Measurements from ENCODE around the gene ZSCAN23.

ZSCAN23 gene

DNA sequence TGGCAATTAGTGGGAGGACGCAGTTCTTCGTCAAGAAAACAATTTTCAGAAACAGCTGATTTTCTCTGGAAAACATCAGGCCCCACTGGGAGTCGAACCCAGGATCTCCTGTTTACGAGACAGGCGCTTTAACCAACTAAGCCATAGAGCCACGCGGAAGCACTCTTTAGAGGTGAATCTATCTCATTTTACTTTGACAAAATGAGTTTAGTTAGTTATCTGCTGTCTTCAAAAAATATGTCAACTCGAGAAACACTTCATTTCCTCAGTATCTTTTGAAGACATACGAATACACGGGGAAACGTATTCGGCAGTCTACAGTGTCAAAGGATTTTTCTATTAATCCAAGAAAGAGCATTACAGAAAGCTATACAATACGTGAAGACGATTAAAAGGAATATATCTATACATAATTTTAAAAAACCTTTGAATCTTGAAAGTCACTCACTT lies 45.6 kb upstream of the ZSCAN23 start:
- Histone ChIP-seq H2AFZ (ENCODE audit: low read depth) (peak overlapping the region; percentile 66; the same call in 1 of the 2 replicates), H3K27ac (peak overlapping the region; percentile 76), H3K4me3 (IDR thresholded peaks at IDR 0.05; ENCODE audit: insufficient read depth, low read depth, low read length) (no peak overlapping the region)

GRCh38 chr6:28486988-28487742 lies 43.9 kb upstream of the ZSCAN23 start:
- no peak overlapping the region for H3K9ac ChIP-seq
- no peak overlapping the region for H3K27ac ChIP-seq
- H3K4me2 ChIP-seq, result no peak overlapping the region
- H3K4me3 ChIP-seq (IDR thresholded peaks at IDR 0.05; ENCODE audit: insufficient read depth, low read depth, low read length), result no peak overlapping the region
- no peaks in the 10 kb centered on the region for H3K27me3 ChIP-seq (ENCODE audit: insufficient read depth, low read depth)
- TF ChIP-seq, protein P1, sequence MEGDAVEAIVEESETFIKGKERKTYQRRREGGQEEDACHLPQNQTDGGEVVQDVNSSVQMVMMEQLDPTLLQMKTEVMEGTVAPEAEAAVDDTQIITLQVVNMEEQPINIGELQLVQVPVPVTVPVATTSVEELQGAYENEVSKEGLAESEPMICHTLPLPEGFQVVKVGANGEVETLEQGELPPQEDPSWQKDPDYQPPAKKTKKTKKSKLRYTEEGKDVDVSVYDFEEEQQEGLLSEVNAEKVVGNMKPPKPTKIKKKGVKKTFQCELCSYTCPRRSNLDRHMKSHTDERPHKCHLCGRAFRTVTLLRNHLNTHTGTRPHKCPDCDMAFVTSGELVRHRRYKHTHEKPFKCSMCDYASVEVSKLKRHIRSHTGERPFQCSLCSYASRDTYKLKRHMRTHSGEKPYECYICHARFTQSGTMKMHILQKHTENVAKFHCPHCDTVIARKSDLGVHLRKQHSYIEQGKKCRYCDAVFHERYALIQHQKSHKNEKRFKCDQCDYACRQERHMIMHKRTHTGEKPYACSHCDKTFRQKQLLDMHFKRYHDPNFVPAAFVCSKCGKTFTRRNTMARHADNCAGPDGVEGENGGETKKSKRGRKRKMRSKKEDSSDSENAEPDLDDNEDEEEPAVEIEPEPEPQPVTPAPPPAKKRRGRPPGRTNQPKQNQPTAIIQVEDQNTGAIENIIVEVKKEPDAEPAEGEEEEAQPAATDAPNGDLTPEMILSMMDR (conservative IDR thresholded peaks at IDR 0.05; ENCODE audit: low read depth, low read length), result no peak
- no peak overlapping the region for H2AFZ ChIP-seq (ENCODE audit: low read depth)
- peaks cover 4% of the 10 kb centered on the region for H3K4me1 ChIP-seq (ENCODE audit: low read depth, poor library complexity, severe bottlenecking)
- H4K20me1 ChIP-seq (ENCODE audit: insufficient read depth), result no peaks in the 10 kb centered on the region
- no peaks in the 10 kb centered on the region for H3K79me2 ChIP-seq (ENCODE audit: insufficient read depth, low read depth)
- H3K36me3 ChIP-seq (ENCODE audit: insufficient read depth), result no peaks in the 10 kb centered on the region

More for the DNA sequence above, 45.6 kb upstream of the ZSCAN23 start:
- Histone ChIP-seq H3K27me3 (ENCODE audit: insufficient read depth, low read depth) (no peaks in the 10 kb centered on the region), H3K79me2 (ENCODE audit: insufficient read depth, low read depth) (no peaks in the 10 kb centered on the region), H3K4me2 (peak overlapping the region; percentile 72), H4K20me1 (ENCODE audit: insufficient read depth) (no peaks in the 10 kb centered on the region), H3K4me1 (ENCODE audit: low read depth, poor library complexity, severe bottlenecking) (peaks cover 4% of the 10 kb centered on the region), H3K36me3 (ENCODE audit: insufficient read depth) (no peaks in the 10 kb centered on the region), H3K9ac (peak overlapping the region; percentile 78)
- TF ChIP-seq, protein P1 (conservative IDR thresholded peaks at IDR 0.05; ENCODE audit: low read depth, low read length), result no peak

DNA sequence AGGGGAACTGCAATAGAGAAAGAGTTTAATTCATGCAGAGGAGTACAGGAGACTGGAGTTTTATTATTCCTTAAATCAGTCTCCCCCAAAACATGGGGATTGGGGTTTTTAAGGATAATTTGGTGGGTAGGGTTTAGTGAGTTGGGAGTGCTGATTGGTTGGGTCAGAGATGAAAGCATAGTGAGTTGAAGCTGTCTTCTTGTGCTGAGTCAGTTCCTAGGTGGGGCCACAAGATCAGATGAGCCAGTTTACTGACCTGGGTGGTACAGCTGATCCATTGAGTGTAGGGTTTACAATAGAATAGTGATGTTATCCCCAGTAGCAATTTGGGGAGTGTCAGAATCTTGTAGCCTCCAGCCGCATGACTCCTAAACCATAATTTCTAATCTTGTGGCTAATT lies 43.2 kb upstream of the ZSCAN23 start:
- Histone ChIP-seq H3K9ac (no peak overlapping the region), H3K4me3 (IDR thresholded peaks at IDR 0.05; ENCODE audit: insufficient read depth, low read depth, low read length) (no peak overlapping the region), H3K4me2 (no peak overlapping the region), H2AFZ (ENCODE audit: low read depth) (no peak overlapping the region), H3K36me3 (ENCODE audit: insufficient read depth) (no peaks in the 10 kb centered on the region), H3K27me3 (ENCODE audit: insufficient read depth, low read depth) (no peaks in the 10 kb centered on the region), H3K79me2 (ENCODE audit: insufficient read depth, low read depth) (no peaks in the 10 kb centered on the region), H4K20me1 (ENCODE audit: insufficient read depth) (no peaks in the 10 kb centered on the region), H3K4me1 (ENCODE audit: low read depth, poor library complexity, severe bottlenecking) (peaks cover 4% of the 10 kb centered on the region), H3K27ac (no peak overlapping the region)
- TF ChIP-seq, protein P1 (conservative IDR thresholded peaks at IDR 0.05; ENCODE audit: low read depth, low read length), result no peak

DNA sequence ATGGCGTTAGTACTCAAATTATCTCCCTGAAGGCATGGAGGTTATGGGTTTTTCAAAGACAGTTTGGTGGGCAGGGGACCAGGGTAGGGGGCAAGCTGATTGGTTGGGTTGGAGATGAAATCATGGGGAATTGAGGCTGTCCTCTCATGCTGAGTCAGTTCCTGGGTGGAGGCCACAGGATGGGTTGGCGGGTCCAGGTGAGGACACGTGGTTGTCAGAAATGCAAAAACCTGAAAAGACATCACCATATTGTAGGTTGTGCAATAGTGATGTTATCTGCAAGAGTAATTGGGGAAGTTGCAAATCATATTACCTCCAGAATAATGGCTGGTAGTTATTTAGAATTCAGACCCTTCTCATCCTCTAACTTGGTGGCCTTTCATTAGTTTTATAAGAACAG lies 42.2 kb upstream of the ZSCAN23 start:
- no peaks in the 10 kb centered on the region for H4K20me1 ChIP-seq (ENCODE audit: insufficient read depth)
- H3K4me1 ChIP-seq (ENCODE audit: low read depth, poor library complexity, severe bottlenecking), result no peaks in the 10 kb centered on the region
- no peak overlapping the region for H3K9ac ChIP-seq
- TF ChIP-seq, protein P1 (conservative IDR thresholded peaks at IDR 0.05; ENCODE audit: low read depth, low read length), result no peak
- no peaks in the 10 kb centered on the region for H3K36me3 ChIP-seq (ENCODE audit: insufficient read depth)
- no peak overlapping the region for H3K4me3 ChIP-seq (IDR thresholded peaks at IDR 0.05; ENCODE audit: insufficient read depth, low read depth, low read length)
- no peaks in the 10 kb centered on the region for H3K79me2 ChIP-seq (ENCODE audit: insufficient read depth, low read depth)
- no peak overlapping the region for H3K27ac ChIP-seq
- H3K4me2 ChIP-seq, result no peak overlapping the region
- H3K27me3 ChIP-seq (ENCODE audit: insufficient read depth, low read depth), result no peaks in the 10 kb centered on the region
- no peak overlapping the region for H2AFZ ChIP-seq (ENCODE audit: low read depth)
